GM12878 (cell line): ENCODE results near the gene LIG1. TPM values are rescaled to one million over a fixed set of nuclear protein-coding genes. Genes with fewer than 3 reads are reported as not detected.

ENCODE experiments used
- ATAC-seq: fragments of 200-7000 bp; cut with Tn5 transposase; 3 replicates; pipeline ENCODE4 v1.9.1; 2020; ENCODE audit warnings: mild to moderate bottlenecking, moderate library complexity
- BruUV-seq: library from RNA; stranded (reverse); fragments of 400-500 nt; replicated peaks from 2 replicates; lab custom pipeline; 2021; lab: Mats Ljungman, UMichigan
- CTCF ChIA-PET: fragments of 300-600 bp; sonication (Branson Sonifier 250); formaldehyde crosslinking; extraction: SDS; loops from one replicate; lab custom pipeline; 2021; ENCODE audit warnings: inconsistent platforms; lab: Yijun Ruan, JAX
- POLR2A ChIA-PET: fragments of 350-600 bp; formaldehyde crosslinking; extraction: SDS; loops from one replicate; lab custom pipeline; 2021; ENCODE audit warnings: inconsistent platforms; lab: Charles Lee
- RAD21 ChIA-PET: fragments of 300-600 bp; sonication (Branson Sonifier 250); formaldehyde crosslinking; loops from one replicate; lab custom pipeline; 2023; ENCODE audit warnings: antibody characterized with exemption; ENCODE audit not compliant: unreplicated experiment; lab: Charles Lee
- SMC1A ChIA-PET: fragments of 300-600 bp; sonication (Branson Sonifier 250); formaldehyde crosslinking; loops from one replicate; lab custom pipeline; 2023; ENCODE audit not compliant: unreplicated experiment, uncharacterized antibody; lab: Charles Lee
- DNase-seq: peaks from one replicate; pipeline ENCODE4 v3.0.0-alpha.2; 2011; ENCODE audit warnings: low read depth, low spot score
- FAIRE-seq: peaks from 3 replicates; lab custom pipeline; 2011; peaks lifted over from hg19 to GRCh38; lab: Jason Lieb, UNC
- H2AFZ ChIP-seq: 2 replicates; pipeline ENCODE4 v1.6.0; 2011; ENCODE audit warnings: low read depth, low read length, control low read depth; ENCODE audit not compliant: control insufficient read depth
- H3K27ac ChIP-seq: 2 replicates; pipeline ENCODE4 v1.5.1; 2011; ENCODE audit warnings: control low read depth; ENCODE audit not compliant: control insufficient read depth, insufficient read depth
- H3K27me3 ChIP-seq, 2 experiments: replicated peaks in 1 of 2; 2 replicates each; pipeline versions ENCODE4 v1.6.0 to v1.6.1; 2011; ENCODE audit warnings: low read length in 1 of 2; ENCODE audit not compliant: control insufficient read depth in 2 of 2, insufficient read depth in 2 of 2
- H3K36me3 ChIP-seq, 2 experiments: 2 replicates each; pipeline ENCODE4 v1.5.1; 2011; ENCODE audit warnings: low read length in 1 of 2; ENCODE audit not compliant: control insufficient read depth in 2 of 2, insufficient read depth in 2 of 2
- H3K4me1 ChIP-seq: 2 replicates; pipeline ENCODE4 v1.6.1; 2011; ENCODE audit warnings: mild to moderate bottlenecking, low read length, moderate library complexity, mixed read lengths; ENCODE audit not compliant: control insufficient read depth, insufficient read depth
- H3K4me2 ChIP-seq: 2 replicates; pipeline ENCODE4 v1.6.0; 2011; ENCODE audit warnings: control low read depth; ENCODE audit not compliant: control insufficient read depth, insufficient read depth
- H3K4me3 ChIP-seq: fragments of 200-600 bp; sonication (generic); 2 replicates; pipeline ENCODE4 v1.5.1; 2016
- H3K79me2 ChIP-seq: 2 replicates; pipeline ENCODE4 v1.6.0; 2011; ENCODE audit warnings: low read length; ENCODE audit not compliant: control insufficient read depth, insufficient read depth
- H3K9ac ChIP-seq: 2 replicates; pipeline ENCODE4 v1.8.0; 2011; ENCODE audit warnings: low read length, control low read depth, mixed read lengths; ENCODE audit not compliant: control insufficient read depth, insufficient read depth
- H3K9me3 ChIP-seq: replicated peaks from 3 replicates; pipeline ENCODE4 v1.5.1; 2011; ENCODE audit warnings: mild to moderate bottlenecking, low read length; ENCODE audit not compliant: control insufficient read depth, insufficient read depth
- H4K20me1 ChIP-seq: 2 replicates; pipeline ENCODE4 v1.6.0; 2011; ENCODE audit not compliant: control insufficient read depth, insufficient read depth
- CHD2 ChIP-seq: IDR thresholded peaks from 2 replicates; pipeline ENCODE4 v1.6.1; 2011; ENCODE audit warnings: low read depth, low read length, improper control_type of control experiment, borderline replicate concordance
- CREM ChIP-seq: IDR thresholded peaks from 2 replicates; pipeline ENCODE4 v1.6.1; 2014; ENCODE audit warnings: antibody characterized with exemption, low read depth
- EED ChIP-seq: sonication (generic); IDR thresholded peaks from 2 replicates; pipeline ENCODE4 v1.6.1; 2016; ENCODE audit warnings: antibody characterized with exemption, low read depth
- KLF5 ChIP-seq: fragments of 450-650 bp; IDR thresholded peaks from 2 replicates; pipeline ENCODE4 v1.6.1; 2014; ENCODE audit warnings: mild to moderate bottlenecking; ENCODE audit not compliant: partially characterized antibody
- SMAD5 ChIP-seq: IDR thresholded peaks from 2 replicates; pipeline ENCODE4 v1.6.1; 2016; ENCODE audit warnings: antibody characterized with exemption, low read depth
- WRNIP1 ChIP-seq: IDR thresholded peaks from 2 replicates; pipeline ENCODE4 v1.6.1; 2011; ENCODE audit warnings: low read depth, low read length, improper control_type of control experiment, borderline replicate concordance
- YY1 ChIP-seq: IDR thresholded peaks from 2 replicates; pipeline ENCODE4 v1.6.1; 2011; ENCODE audit warnings: low read depth, mild to moderate bottlenecking, low read length
- WGBS: methylation state at CpG from one replicate; pipeline ENCODE4 v1.1.6; 2016; ENCODE audit warnings: low lambda C conversion rate; ENCODE audit not compliant: insufficient replicate concordance, insufficient coverage; ENCODE audit errors: missing lambda C conversion rate; 5-methylcytosine and 5-hydroxymethylcytosine counted together
- in situ Hi-C: fragments of 300-500 bp; cut with MboI; formaldehyde crosslinking; loops from 9 replicates; pipeline ENCODE4 v1.14.3; 2018; ENCODE audit warnings: mixed read lengths
- intact Hi-C: fragments of 100-400 bp; cut with micrococcal nuclease; formaldehyde crosslinking; loops from one replicate; pipeline ENCODE4 v1.14.2; 2022; ENCODE audit not compliant: unreplicated experiment
- polyA plus RNA-seq, 11 experiments: library from polyadenylated mRNA; depleted of rRNA in 4 of 11; unstranded in 6 of 11; stranded (reverse) in 5 of 11; fragments of >200 nt; fragmentation: Nextera tagmentation in 4 of 11; fragmentation: Illumina TruSeq in 1 of 11; extraction: Ambion mirVana in 4 of 11; extraction: Trizol in 1 of 11; gene quantifications; 1 replicate in 1 of 11; 2 replicates in 10 of 11; pipeline versions ENCODE4 v1.2.1 to v1.2.3, GENCODE V29; 2011 to 2016; ENCODE audit warnings: inconsistent platforms in 2 of 11, missing spikeins in 2 of 11, low read depth in 1 of 11
- total RNA-seq, 4 experiments: library from RNA; depleted of rRNA in 3 of 4; stranded (reverse); fragments of >200 nt in 3 of 4; fragmentation: Illumina TruSeq in 1 of 4; extraction: Trizol in 1 of 4; gene quantifications; 2 replicates each; pipeline versions ENCODE4 v1.2.1 to v1.2.3, GENCODE V29; 2013 to 2021
- TF ChIP-seq, protein P1 (sequence below): fragments of 450-650 bp; IDR thresholded peaks from 2 replicates; pipeline ENCODE4 v1.6.1; 2017; ENCODE audit warnings: mild to moderate bottlenecking, moderate library complexity
- TF ChIP-seq, protein P2 (sequence below): fragments of 450-650 bp; IDR thresholded peaks from 2 replicates; pipeline ENCODE4 v1.6.1; 2017; ENCODE audit warnings: low read depth, mild to moderate bottlenecking, moderate library complexity
- TF ChIP-seq, protein P3 (sequence below): IDR thresholded peaks from 2 replicates; pipeline ENCODE4 v1.6.1; 2012; ENCODE audit warnings: low read depth, low read length, improper control_type of control experiment
- TF ChIP-seq, protein P4 (sequence below): fragments of 450-650 bp; conservative IDR thresholded peaks from 2 replicates; pipeline ENCODE4 v1.6.1; 2017; ENCODE audit warnings: mild to moderate bottlenecking, moderate library complexity

LIG1 gene
- total and polyA plus RNA-seq, 10 of the 15 experiments (the other 5 are each of a cell fraction or from before 2014, with no cell fraction given) = 7.8 to 117 (median 73.7) TPM

DNA sequence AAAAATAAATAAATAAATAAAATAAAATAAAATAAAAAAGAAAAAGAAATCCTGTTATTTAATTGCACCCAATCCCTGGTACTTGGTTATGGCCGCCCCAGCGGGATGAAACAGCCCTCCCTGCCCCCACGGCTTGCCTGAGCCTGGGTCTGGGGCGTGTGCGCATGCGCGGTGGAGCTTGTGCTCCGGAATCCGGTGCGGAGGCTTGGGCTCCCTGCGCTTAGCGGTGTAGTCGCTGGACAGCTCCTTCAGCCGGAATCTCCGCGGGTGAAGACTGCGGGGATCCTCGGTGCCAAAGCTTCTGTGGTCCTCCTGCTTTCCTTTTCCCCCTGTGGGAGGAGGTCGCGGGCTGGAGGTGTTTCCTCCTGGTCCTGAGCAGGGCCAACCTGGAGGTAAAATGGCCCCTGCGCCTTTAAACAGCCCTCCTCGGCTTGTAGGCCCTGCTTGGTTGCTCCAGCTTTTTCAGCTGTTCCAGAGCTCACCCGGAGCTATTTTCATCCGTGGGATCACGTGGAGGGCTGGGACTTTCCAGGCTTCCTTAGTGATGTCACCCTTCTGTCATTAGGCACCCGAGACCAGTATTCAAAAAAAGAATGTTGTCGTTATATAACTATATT lies 59.7 kb downstream of the LIG1 start, which contains the start of gene PLA2G4C:
TSS of gene PLA2G4C (minus strand) at position 468 of the 617 bp plus-strand sequence. CDS start 4,288 bp downstream, outside the sequence.
- H3K79me2 ChIP-seq = no peaks in the 10 kb centered on the region
- no peaks in the 10 kb centered on the region for H4K20me1 ChIP-seq
- ChIA-PET POLR2A (interaction anchor here (0.5 to 1.5 kb wide), 9 partner anchors 10 to 147 kb away, joined by 3 to 8 read pairs (median 5); no protein-coding TSS in a partner anchor), CTCF (interaction anchor here (0.9 to 12.4 kb wide), 11 partner anchors 11 to 178 kb away, joined by 3 to 192 read pairs (median 4); no protein-coding TSS in a partner anchor), RAD21 (interaction anchor here (0.7 to 4.9 kb wide), 9 partner anchors 12 to 281 kb away, joined by 3 to 44 read pairs (median 7); partner anchors contain the start of gene CARD8), SMC1A (interaction anchor here (0.6 to 4.9 kb wide), 12 partner anchors 10 to 149 kb away, joined by 3 to 44 read pairs (median 6); partner anchors contain the start of gene CARD8)
- H3K4me3 ChIP-seq = peak within 1 kb of the TSS; percentile 83; the same call in 1 of the 2 replicates
- ATAC-seq (peak; percentile 86), FAIRE-seq (peak; percentile 41), DNase-seq (peak; percentile 48)
- peak within 1 kb of the TSS; percentile 62 for H3K27ac ChIP-seq
- BruUV-seq = TSS peak; percentile 83
- peaks cover 7% of the 10 kb centered on the region for H3K4me1 ChIP-seq
- peak within 1 kb of the TSS; percentile 59 for H2AFZ ChIP-seq
- in situ Hi-C loops (no loop called here), intact Hi-C loops (no loop called here)
- H3K27me3 ChIP-seq = no peaks in the 10 kb centered on the region
- no peaks in the 10 kb centered on the region for H3K9me3 ChIP-seq
- H3K4me2 ChIP-seq = peak within 1 kb of the TSS; percentile 73
- WGBS = under 1% methylated on average over 27 of the region's 27 CpGs
- peaks cover 0 to under 1% of the 10 kb centered on the region in 2 experiments; a peak in 2 of 4 replicates for H3K36me3 ChIP-seq
- H3K9ac ChIP-seq = peak within 1 kb of the TSS; percentile 73
- TF ChIP-seq, protein P1, sequence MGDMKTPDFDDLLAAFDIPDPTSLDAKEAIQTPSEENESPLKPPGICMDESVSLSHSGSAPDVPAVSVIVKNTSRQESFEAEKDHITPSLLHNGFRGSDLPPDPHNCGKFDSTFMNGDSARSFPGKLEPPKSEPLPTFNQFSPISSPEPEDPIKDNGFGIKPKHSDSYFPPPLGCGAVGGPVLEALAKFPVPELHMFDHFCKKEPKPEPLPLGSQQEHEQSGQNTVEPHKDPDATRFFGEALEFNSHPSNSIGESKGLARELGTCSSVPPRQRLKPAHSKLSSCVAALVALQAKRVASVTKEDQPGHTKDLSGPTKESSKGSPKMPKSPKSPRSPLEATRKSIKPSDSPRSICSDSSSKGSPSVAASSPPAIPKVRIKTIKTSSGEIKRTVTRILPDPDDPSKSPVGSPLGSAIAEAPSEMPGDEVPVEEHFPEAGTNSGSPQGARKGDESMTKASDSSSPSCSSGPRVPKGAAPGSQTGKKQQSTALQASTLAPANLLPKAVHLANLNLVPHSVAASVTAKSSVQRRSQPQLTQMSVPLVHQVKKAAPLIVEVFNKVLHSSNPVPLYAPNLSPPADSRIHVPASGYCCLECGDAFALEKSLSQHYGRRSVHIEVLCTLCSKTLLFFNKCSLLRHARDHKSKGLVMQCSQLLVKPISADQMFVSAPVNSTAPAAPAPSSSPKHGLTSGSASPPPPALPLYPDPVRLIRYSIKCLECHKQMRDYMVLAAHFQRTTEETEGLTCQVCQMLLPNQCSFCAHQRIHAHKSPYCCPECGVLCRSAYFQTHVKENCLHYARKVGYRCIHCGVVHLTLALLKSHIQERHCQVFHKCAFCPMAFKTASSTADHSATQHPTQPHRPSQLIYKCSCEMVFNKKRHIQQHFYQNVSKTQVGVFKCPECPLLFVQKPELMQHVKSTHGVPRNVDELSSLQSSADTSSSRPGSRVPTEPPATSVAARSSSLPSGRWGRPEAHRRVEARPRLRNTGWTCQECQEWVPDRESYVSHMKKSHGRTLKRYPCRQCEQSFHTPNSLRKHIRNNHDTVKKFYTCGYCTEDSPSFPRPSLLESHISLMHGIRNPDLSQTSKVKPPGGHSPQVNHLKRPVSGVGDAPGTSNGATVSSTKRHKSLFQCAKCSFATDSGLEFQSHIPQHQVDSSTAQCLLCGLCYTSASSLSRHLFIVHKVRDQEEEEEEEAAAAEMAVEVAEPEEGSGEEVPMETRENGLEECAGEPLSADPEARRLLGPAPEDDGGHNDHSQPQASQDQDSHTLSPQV = no peak
- TF ChIP-seq, protein P2, sequence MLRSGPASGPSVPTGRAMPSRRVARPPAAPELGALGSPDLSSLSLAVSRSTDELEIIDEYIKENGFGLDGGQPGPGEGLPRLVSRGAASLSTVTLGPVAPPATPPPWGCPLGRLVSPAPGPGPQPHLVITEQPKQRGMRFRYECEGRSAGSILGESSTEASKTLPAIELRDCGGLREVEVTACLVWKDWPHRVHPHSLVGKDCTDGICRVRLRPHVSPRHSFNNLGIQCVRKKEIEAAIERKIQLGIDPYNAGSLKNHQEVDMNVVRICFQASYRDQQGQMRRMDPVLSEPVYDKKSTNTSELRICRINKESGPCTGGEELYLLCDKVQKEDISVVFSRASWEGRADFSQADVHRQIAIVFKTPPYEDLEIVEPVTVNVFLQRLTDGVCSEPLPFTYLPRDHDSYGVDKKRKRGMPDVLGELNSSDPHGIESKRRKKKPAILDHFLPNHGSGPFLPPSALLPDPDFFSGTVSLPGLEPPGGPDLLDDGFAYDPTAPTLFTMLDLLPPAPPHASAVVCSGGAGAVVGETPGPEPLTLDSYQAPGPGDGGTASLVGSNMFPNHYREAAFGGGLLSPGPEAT = peak; percentile 83
- TF ChIP-seq SMAD5 (no peak), EED (peak; percentile 66; the same call in 1 of the 2 replicates), CREM (peak; percentile 15; the same call in 1 of the 2 replicates), YY1 (peak; percentile 78), WRNIP1 (no peak), KLF5 (no peak), CHD2 (0 out of 2 replicates have a peak, but pooled peaks have one; percentile 55)
- TF ChIP-seq, protein P3, sequence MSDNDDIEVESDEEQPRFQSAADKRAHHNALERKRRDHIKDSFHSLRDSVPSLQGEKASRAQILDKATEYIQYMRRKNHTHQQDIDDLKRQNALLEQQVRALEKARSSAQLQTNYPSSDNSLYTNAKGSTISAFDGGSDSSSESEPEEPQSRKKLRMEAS = peak; percentile 35; the same call in 1 of the 2 replicates
- TF ChIP-seq, protein P4, sequence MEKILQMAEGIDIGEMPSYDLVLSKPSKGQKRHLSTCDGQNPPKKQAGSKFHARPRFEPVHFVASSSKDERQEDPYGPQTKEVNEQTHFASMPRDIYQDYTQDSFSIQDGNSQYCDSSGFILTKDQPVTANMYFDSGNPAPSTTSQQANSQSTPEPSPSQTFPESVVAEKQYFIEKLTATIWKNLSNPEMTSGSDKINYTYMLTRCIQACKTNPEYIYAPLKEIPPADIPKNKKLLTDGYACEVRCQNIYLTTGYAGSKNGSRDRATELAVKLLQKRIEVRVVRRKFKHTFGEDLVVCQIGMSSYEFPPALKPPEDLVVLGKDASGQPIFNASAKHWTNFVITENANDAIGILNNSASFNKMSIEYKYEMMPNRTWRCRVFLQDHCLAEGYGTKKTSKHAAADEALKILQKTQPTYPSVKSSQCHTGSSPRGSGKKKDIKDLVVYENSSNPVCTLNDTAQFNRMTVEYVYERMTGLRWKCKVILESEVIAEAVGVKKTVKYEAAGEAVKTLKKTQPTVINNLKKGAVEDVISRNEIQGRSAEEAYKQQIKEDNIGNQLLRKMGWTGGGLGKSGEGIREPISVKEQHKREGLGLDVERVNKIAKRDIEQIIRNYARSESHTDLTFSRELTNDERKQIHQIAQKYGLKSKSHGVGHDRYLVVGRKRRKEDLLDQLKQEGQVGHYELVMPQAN = no peak; the same call in 1 of the 2 replicates
